RPMI7951 (cell line): ENCODE results near the gene MAP1LC3B. TPM values are rescaled to one million over a fixed set of nuclear protein-coding genes. Genes with fewer than 3 reads are reported as not detected.

Experiments used
- total RNA-seq: library from RNA; depleted of rRNA; stranded (reverse); fragments of >200 nt; shearing (Covaris generic); gene quantifications from 2 replicates; pipeline ENCODE4 v1.2.3, GENCODE V29; 2014; rRNA removed

The MAP1LC3B gene
- total RNA-seq, 1 experiment from 2014 or later = 28.5 TPM

Other genes starting within 250 kb of the MAP1LC3B start
- gene C16orf95, start 74.9 kb upstream of the MAP1LC3B start, total RNA-seq = 23.2 and 37.1 TPM in 2 replicates
- 9.9 and 11.5 TPM in 2 replicates for gene FBXO31, start 8.6 kb upstream of the MAP1LC3B start, total RNA-seq
- gene ZCCHC14, start 100.7 kb downstream of the MAP1LC3B start, total RNA-seq = 6.5 and 7.6 TPM in 2 replicates
- not detected in 2 replicates for gene JPH3, start 210.2 kb downstream of the MAP1LC3B start, total RNA-seq